Measurements from ENCODE around the gene NCOR2.

- TF ChIP-seq CTCF (IDR thresholded peaks at IDR 0.05) (no peak), POLR2A (IDR thresholded peaks at IDR 0.05) (no peak)
Observed at GRCh38 chr12:124531906-124532305, 35.5 kb downstream of the NCOR2 start.
